Mesendoderm (in vitro differentiated cells): ENCODE results near the gene DRAXIN.

Source experiments
- DNase-seq: peaks from one replicate; pipeline ENCODE4 v3.0.0; 2013
- H2AK5ac ChIP-seq: 2 replicates; pipeline ENCODE4 v1.6.1; 2013; ENCODE audit warnings: low read length, inconsistent platforms
- H2BK120ac ChIP-seq: 2 replicates; pipeline ENCODE4 v1.6.1; 2013; ENCODE audit warnings: low read depth, mild to moderate bottlenecking, low read length, moderate library complexity, mixed read lengths
- H2BK15ac ChIP-seq: replicated peaks from 2 replicates; pipeline ENCODE4 v1.6.1; 2013; ENCODE audit warnings: low read depth, mild to moderate bottlenecking, moderate library complexity
- H2BK5ac ChIP-seq: 2 replicates; pipeline ENCODE4 v1.6.1; 2013; ENCODE audit warnings: low read length, inconsistent platforms
- H3K18ac ChIP-seq: 2 replicates; pipeline ENCODE4 v1.6.1; 2013; ENCODE audit warnings: mild to moderate bottlenecking, low read length, mixed read lengths
- H3K23ac ChIP-seq: one replicate; pipeline ENCODE4 v1.6.1; 2013; ENCODE audit warnings: low read length
- H3K27ac ChIP-seq: 2 replicates; pipeline ENCODE4 v1.5.1; 2013; ENCODE audit warnings: low read depth, mild to moderate bottlenecking, inconsistent platforms, low read length, moderate library complexity
- H3K27me3 ChIP-seq: 2 replicates; pipeline ENCODE4 v1.6.1; 2013; ENCODE audit warnings: low read length, control low read depth, mild to moderate bottlenecking, inconsistent platforms; ENCODE audit not compliant: insufficient read depth, poor library complexity
- H3K36me3 ChIP-seq: 2 replicates; pipeline ENCODE4 v1.6.1; 2013; ENCODE audit warnings: low read length, inconsistent platforms; ENCODE audit not compliant: control insufficient read depth, insufficient read depth
- H3K4ac ChIP-seq: one replicate; pipeline ENCODE4 v1.6.1; 2013; ENCODE audit warnings: low read depth, mild to moderate bottlenecking, low read length, moderate library complexity
- H3K4me1 ChIP-seq: 2 replicates; pipeline ENCODE4 v1.6.1; 2013; ENCODE audit warnings: low read depth, low read length, inconsistent platforms; ENCODE audit not compliant: control insufficient read depth
- H3K4me2 ChIP-seq: 2 replicates; pipeline ENCODE4 v1.6.1; 2013; ENCODE audit warnings: low read length
- H3K4me3 ChIP-seq: 2 replicates; pipeline ENCODE4 v1.5.1; 2013; ENCODE audit warnings: mild to moderate bottlenecking, low read length
- H3K56ac ChIP-seq: one replicate; pipeline ENCODE4 v1.6.1; 2013; ENCODE audit warnings: low read length
- H3K79me1 ChIP-seq: 2 replicates; pipeline ENCODE4 v1.6.1; 2013; ENCODE audit warnings: low read length, inconsistent platforms
- H3K79me2 ChIP-seq: 2 replicates; pipeline ENCODE4 v1.6.1; 2013; ENCODE audit warnings: mild to moderate bottlenecking, low read length; ENCODE audit not compliant: control insufficient read depth, insufficient read depth
- H3K9ac ChIP-seq: 2 replicates; pipeline ENCODE4 v1.6.1; 2013; ENCODE audit warnings: low read length, inconsistent platforms
- H4K5ac ChIP-seq: one replicate; pipeline ENCODE4 v1.6.1; 2013; ENCODE audit warnings: low read length
- H4K8ac ChIP-seq: one replicate; pipeline ENCODE4 v1.6.1; 2013; ENCODE audit warnings: low read depth, mild to moderate bottlenecking, control low read depth, low read length, moderate library complexity
- WGBS: extraction: QIAGEN DNeasy Blood & Tissue Kit; methylation state at CpG from one replicate; pipeline ENCODE4 v1.1.7; 2013; ENCODE audit warnings: low lambda C conversion rate, missing lambda C conversion rate; ENCODE audit not compliant: insufficient coverage; ENCODE audit errors: extremely low coverage; 5-methylcytosine and 5-hydroxymethylcytosine counted together

The DRAXIN gene

GRCh38 chr1:11645670-11646265, 45.7 kb upstream of the DRAXIN start:
- no peak overlapping the region for H3K23ac ChIP-seq
- no CpG with 5 or more reads among the region's 8 CpGs for WGBS
- H3K18ac ChIP-seq, result no peak overlapping the region
- no peaks in the 10 kb centered on the region for H3K79me2 ChIP-seq
- H3K4me2 ChIP-seq, result no peak overlapping the region
- no peaks in the 10 kb centered on the region for H3K36me3 ChIP-seq
- no peak overlapping the region for H2BK5ac ChIP-seq
- H3K4ac ChIP-seq, result no peak overlapping the region
- H3K79me1 ChIP-seq, result no peaks in the 10 kb centered on the region
- H3K27ac ChIP-seq, result no peak overlapping the region
- H3K27me3 ChIP-seq, result no peaks in the 10 kb centered on the region
- H2BK15ac ChIP-seq, result no peak overlapping the region
- no peak overlapping the region for H2AK5ac ChIP-seq
- no peak overlapping the region for H2BK120ac ChIP-seq
- no peak overlapping the region for H4K8ac ChIP-seq
- no peak overlapping the region for H4K5ac ChIP-seq
- no peak overlapping the region for H3K4me3 ChIP-seq
- H3K9ac ChIP-seq, result no peak overlapping the region
- no peak overlapping the region for H3K56ac ChIP-seq
- no peaks in the 10 kb centered on the region for H3K4me1 ChIP-seq
- DNase-seq, result peak; percentile 80

- Histone ChIP-seq H4K5ac (no peak overlapping the region), H3K23ac (no peak overlapping the region), H3K79me2 (no peaks in the 10 kb centered on the region), H3K27me3 (no peaks in the 10 kb centered on the region), H3K9ac (no peak overlapping the region), H3K18ac (no peak overlapping the region), H2BK15ac (no peak overlapping the region), H2BK5ac (no peak overlapping the region), H2BK120ac (no peak overlapping the region), H3K4me3 (no peak overlapping the region), H3K56ac (no peak overlapping the region), H3K27ac (no peak overlapping the region), H3K36me3 (no peaks in the 10 kb centered on the region), H3K79me1 (no peaks in the 10 kb centered on the region), H2AK5ac (no peak overlapping the region), H3K4me2 (no peak overlapping the region), H4K8ac (no peak overlapping the region), H3K4ac (no peak overlapping the region), H3K4me1 (no peaks in the 10 kb centered on the region)
- WGBS, result no CpG with 5 or more reads among the region's 9 CpGs
- no peak for DNase-seq
Observed at GRCh38 chr1:11646317-11646716, 45.2 kb upstream of the DRAXIN start.

- Histone ChIP-seq H3K4me2 (no peak overlapping the region), H4K8ac (no peak overlapping the region), H3K79me1 (no peaks in the 10 kb centered on the region), H3K4me3 (no peak overlapping the region), H3K18ac (no peak overlapping the region), H2BK120ac (no peak overlapping the region), H3K79me2 (no peaks in the 10 kb centered on the region), H3K27ac (no peak overlapping the region), H3K36me3 (no peaks in the 10 kb centered on the region), H3K56ac (no peak overlapping the region), H2BK15ac (no peak overlapping the region), H2BK5ac (no peak overlapping the region), H2AK5ac (no peak overlapping the region), H3K9ac (no peak overlapping the region), H3K4ac (no peak overlapping the region), H3K23ac (no peak overlapping the region), H3K27me3 (no peaks in the 10 kb centered on the region), H3K4me1 (no peaks in the 10 kb centered on the region), H4K5ac (no peak overlapping the region)
- no CpG with 5 or more reads among the region's 7 CpGs for WGBS
- DNase-seq, result no peak
Observed at GRCh38 chr1:11647333-11647732, 44.2 kb upstream of the DRAXIN start.

- no peak overlapping the region for H3K18ac ChIP-seq
- H3K4me3 ChIP-seq, result no peak overlapping the region
- H3K4ac ChIP-seq, result no peak overlapping the region
- WGBS, result no CpG with 5 or more reads among the region's 6 CpGs
- H4K5ac ChIP-seq, result no peak overlapping the region
- H3K4me1 ChIP-seq, result no peaks in the 10 kb centered on the region
- no peak overlapping the region for H2BK5ac ChIP-seq
- H3K4me2 ChIP-seq, result no peak overlapping the region
- no peak overlapping the region for H3K9ac ChIP-seq
- no peak overlapping the region for H2BK120ac ChIP-seq
- H4K8ac ChIP-seq, result no peak overlapping the region
- no peak overlapping the region for H2AK5ac ChIP-seq
- H3K56ac ChIP-seq, result no peak overlapping the region
- H3K79me1 ChIP-seq, result no peaks in the 10 kb centered on the region
- no peaks in the 10 kb centered on the region for H3K36me3 ChIP-seq
- no peaks in the 10 kb centered on the region for H3K79me2 ChIP-seq
- H3K27me3 ChIP-seq, result no peaks in the 10 kb centered on the region
- no peak overlapping the region for H3K23ac ChIP-seq
- no peak overlapping the region for H2BK15ac ChIP-seq
- no peak overlapping the region for H3K27ac ChIP-seq
- no peak for DNase-seq
Observed at GRCh38 chr1:11648039-11648438, 43.5 kb upstream of the DRAXIN start.

- DNase-seq, result peak; percentile 48
- Histone ChIP-seq H3K4ac (no peak overlapping the region), H3K79me1 (no peaks in the 10 kb centered on the region), H3K56ac (peak overlapping the region; percentile 3), H2BK120ac (no peak overlapping the region), H3K18ac (no peak overlapping the region), H3K23ac (no peak overlapping the region), H3K4me2 (peak overlapping the region; percentile 43), H3K27ac (no peak overlapping the region), H3K79me2 (no peaks in the 10 kb centered on the region), H2BK15ac (no peak overlapping the region), H2BK5ac (no peak overlapping the region), H3K4me1 (no peaks in the 10 kb centered on the region), H3K27me3 (no peaks in the 10 kb centered on the region), H4K5ac (no peak overlapping the region), H4K8ac (no peak overlapping the region), H2AK5ac (no peak overlapping the region), H3K4me3 (no peak overlapping the region), H3K36me3 (no peaks in the 10 kb centered on the region), H3K9ac (peak overlapping the region; percentile 48)
- no CpG with 5 or more reads among the region's 30 CpGs for WGBS
Observed at GRCh38 chr1:11648732-11649158, 42.8 kb upstream of the DRAXIN start.

GRCh38 chr1:11649237-11649623, 42.3 kb upstream of the DRAXIN start:
- H4K8ac ChIP-seq, result no peak overlapping the region
- H3K4me1 ChIP-seq, result no peaks in the 10 kb centered on the region
- H2BK120ac ChIP-seq, result no peak overlapping the region
- H2BK5ac ChIP-seq, result no peak overlapping the region
- no peak overlapping the region for H3K4me3 ChIP-seq
- no peak overlapping the region for H4K5ac ChIP-seq
- no peak overlapping the region for H3K9ac ChIP-seq
- H3K36me3 ChIP-seq, result no peaks in the 10 kb centered on the region
- no peak for DNase-seq
- no peaks in the 10 kb centered on the region for H3K79me1 ChIP-seq
- H3K23ac ChIP-seq, result no peak overlapping the region
- H2AK5ac ChIP-seq, result no peak overlapping the region
- no peak overlapping the region for H3K4ac ChIP-seq
- WGBS, result no CpG with 5 or more reads among the region's 9 CpGs
- H3K27ac ChIP-seq, result no peak overlapping the region
- no peak overlapping the region for H3K56ac ChIP-seq
- H3K27me3 ChIP-seq, result no peaks in the 10 kb centered on the region
- H3K18ac ChIP-seq, result no peak overlapping the region
- no peaks in the 10 kb centered on the region for H3K79me2 ChIP-seq
- no peak overlapping the region for H2BK15ac ChIP-seq
- H3K4me2 ChIP-seq, result no peak overlapping the region
